ENCODE data around the gene GMNN.
"Not testable (repeated sequence)": the region's sequence is repeated elsewhere in the genome, so short reads cannot be mapped to it uniquely, and the experiment has no call there.

The GMNN gene

DNA sequence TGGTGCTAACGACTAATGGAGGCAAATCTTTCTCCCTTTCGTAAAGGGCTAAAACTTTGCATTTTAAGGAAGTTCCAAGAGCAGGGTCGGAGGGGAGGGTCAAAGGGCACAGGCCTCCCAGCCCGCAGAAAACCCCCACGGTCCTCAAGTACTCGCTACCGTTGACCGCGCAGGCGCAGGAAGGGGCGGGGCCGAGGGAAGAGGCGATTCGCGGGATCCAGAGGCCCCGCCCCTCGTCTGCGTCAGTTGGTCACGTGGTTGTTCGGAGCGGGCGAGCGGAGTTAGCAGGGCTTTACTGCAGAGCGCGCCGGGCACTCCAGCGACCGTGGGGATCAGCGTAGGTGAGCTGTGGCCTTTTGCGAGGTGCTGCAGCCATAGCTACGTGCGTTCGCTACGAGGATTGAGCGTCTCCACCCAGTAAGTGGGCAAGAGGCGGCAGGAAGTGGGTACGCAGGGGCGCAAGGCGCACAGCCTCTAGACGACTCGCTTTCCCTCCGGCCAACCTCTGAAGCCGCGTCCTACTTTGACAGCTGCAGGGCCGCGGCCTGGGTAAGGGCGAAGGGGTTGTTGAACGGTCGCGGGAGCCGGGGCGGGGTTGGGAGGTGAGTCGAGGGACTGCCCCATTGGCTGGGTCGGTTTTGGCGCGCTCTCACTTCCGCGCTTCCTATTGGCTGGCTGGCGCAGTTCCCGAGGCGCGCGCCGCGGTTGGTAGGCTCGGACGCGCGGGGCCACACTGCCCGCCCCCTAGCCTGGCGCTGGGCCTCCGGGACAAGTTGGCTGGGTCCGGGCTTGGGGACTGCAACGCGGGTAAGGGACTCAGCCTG is at the start of gene GMNN:
GMNN (plus strand) TSS at position 242 of the 824 bp plus-strand sequence. CDS start 2,310 bp downstream, outside the sequence.
- DNase-seq, result peak; percentile 96

DNA sequence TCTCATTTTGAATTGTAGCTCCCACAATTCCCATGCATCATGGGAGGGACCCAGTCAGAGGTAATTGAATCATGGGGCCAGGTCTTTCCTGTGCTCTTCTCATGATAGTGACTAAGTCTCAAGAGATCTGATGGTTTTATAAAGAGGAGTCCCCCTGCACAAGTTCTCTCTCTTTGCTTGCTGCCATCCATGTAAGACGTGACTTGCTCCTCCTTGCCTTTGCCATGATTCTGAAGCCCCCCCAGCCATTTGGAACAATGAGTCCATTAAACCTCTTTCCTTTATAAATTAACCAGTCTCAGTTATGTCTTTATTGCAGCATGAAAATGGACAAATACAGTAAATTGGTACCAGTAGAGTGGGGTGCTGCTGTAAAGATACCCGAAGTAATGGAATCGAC is 44.1 kb upstream of the GMNN start:
- DNase-seq, result not testable (repeated sequence)

DNA sequence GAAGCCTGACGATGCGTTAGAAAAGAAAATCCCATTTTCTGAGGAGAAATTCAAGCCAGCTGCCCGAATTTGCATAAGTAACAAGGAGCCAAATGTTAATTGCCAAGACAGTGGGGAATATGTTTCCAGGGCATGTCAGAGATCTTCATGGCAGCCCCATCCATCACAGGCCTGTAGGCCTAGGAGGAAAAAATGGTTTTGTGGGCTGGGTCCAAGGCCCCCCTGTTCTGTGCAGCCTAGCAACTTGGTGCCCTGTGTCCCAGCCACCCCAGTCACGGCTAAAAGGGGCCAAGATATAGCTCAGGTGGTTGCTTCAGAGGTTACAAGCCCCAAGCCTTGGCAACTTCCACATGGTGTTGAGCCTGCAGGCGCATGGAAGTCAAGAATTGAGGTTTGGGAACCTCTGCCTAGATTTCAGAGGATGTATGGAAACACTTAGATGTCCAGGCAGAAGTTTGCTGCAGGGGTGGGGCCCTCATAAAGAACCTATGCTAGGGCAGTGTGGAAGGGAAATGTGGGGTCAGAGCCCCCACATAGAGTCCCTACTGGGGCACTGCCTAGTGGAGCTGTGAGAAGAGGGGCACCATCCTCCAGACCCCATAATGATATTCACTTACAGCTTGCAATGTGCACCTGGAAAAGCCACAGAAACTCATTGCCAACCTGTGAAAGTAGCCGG is 43.1 kb upstream of the GMNN start:
- DNase-seq, result not testable (repeated sequence)

DNA sequence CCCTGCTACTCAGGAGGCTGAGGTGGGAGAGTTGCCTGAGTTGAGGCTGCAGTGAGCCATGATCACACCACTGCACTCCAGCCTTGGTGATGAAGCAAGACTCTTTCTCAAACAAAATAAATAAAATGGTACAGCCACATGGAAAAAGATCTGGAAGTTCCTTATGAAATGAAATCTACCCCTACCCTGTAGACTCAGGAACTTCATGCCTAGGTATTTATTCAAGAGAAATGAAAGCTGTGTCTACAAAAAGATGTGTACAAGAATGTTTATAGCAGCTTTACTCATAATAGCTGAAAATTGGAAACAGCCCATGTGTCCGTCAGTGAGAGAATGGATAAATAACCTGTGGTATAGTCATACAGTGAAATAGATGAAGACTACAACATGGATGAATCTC is 40.6 kb upstream of the GMNN start:
- no peak for DNase-seq

DNA sequence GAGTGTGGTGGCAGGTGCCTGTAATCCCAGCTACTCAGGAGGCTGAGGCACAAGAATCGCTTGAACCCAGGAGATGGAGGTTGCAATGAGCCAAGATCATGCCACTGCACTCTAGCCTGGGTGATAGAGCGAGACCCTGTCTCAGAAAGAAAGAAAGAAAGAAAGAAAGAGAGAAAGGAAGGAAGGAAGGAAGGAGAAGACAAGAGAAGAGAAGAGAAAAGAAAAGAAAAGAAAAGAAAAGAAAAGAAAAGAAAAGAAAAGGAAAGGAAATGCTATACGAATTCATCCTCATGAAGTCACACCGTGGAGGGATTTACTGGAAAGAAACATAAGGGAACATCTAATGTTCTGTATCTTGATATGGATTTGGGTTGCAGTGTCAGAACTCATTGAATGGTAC is 40.0 kb upstream of the GMNN start:
- DNase-seq, result not testable (repeated sequence)

DNA sequence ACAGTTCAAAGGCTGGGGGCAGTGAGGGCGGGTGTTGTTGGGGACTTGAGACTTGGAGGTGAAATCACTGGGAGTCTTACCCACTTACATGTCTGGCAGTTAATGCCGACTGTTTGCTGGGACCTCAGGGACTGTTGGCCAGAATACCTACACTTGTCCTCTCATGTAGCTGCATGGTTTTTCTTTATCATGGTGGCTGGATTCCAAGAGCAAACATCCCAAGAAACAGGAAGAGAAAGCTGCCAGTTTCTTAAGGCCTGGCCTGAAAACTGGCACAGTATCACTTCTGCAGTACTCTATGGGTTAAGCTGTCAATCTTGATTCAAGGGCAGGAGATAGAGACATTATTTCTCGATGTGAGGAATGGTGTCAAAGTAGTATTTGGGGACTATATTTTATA is 36.0 kb upstream of the GMNN start:
- DNase-seq, result no peak

DNA sequence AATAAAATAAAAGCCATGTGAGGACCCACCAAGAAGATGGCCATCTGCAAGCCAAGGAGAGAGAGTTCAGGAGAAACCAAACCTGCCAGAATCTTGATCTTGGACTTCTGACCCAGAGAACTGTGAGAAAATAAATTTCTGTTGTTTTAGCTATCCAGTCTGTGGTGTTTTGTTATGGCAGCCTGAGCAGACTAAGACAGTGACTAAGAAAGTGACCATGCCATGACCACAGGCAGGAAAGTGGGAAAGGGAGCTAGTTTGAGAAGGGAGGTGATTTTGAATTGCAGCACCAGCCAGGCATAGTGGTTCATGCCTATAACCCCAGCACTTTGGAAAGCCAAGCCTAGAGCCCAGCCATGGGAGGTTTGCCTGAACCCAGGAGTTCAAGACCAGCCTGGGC is 33.9 kb upstream of the GMNN start:
- no peak for DNase-seq

DNA sequence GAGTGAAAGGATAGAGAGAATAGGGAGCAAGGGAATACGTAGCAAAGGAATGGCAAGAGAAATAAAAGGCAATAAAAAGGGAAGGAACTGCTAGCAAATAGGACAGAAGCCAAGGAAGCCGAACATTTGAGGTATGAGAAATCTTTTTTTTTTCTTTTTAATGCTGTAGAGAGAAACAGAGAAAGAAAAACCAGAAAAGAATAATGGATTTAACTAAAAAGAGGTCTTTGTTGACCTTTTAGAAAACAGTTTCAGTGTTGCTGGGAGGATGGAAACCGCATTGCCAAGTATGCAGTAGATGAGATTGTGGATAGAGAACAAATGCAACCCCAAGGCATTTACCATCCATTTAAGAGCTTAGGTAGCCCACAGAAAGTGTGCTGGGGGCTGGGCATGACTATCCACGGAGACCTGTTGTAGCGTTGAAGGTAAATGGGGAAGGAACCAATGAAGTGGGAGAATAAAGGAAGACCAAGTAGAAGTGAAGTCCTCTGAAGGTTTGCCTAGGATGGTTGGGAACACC is 32.5 kb upstream of the GMNN start:
- DNase-seq, result no peak

DNA sequence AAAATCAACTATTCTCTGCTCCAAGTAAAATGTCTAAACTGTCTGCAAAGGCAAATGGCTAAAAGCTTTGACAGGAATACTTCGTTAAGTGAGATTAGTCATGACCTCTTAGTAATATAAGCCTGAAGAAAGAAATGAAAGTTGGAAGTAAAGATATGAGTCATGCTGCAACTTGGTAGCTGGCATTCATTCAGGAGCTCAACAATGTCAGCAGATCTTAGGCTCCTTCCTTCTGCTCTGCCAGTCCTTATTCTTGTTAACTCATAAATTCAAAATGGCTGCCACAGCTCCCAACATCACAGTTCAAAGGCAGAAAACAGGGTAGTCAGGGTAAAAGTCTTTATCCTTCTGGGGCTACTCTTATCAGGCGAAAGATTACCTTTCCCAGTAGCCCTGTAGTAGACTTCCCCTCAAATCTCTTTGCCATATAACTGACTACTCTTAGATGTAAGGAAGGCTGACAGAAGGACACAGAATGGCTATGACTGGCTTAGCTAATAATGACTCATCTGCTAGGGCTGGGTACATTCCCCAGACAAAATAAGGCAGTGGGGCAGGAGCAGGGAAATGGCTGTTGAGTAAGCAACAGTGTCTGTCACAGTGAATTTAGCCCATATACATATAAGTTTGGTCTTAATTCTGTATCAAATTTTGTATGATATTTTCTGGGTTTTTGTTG is 31.3 kb upstream of the GMNN start:
- DNase-seq, result no peak

DNA sequence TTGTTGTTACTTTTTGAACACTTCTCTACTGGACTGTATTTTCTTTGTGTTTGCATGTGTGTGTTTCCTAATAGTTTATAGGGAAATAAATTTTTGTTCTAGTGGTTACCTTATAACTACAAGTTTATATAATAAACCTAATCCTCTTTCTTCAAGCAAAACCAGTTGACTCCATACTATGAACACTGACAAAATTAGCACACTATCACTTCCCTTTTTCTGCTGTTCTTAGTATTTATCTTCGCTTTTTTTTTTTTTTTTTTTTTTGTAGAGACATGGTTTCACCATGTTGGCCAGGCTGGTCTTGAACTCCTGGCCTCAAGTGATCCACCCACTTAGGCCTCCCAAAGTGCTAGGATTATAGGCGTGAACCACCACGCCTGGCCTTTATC is 30.8 kb upstream of the GMNN start:
- DNase-seq, result no peak

DNA sequence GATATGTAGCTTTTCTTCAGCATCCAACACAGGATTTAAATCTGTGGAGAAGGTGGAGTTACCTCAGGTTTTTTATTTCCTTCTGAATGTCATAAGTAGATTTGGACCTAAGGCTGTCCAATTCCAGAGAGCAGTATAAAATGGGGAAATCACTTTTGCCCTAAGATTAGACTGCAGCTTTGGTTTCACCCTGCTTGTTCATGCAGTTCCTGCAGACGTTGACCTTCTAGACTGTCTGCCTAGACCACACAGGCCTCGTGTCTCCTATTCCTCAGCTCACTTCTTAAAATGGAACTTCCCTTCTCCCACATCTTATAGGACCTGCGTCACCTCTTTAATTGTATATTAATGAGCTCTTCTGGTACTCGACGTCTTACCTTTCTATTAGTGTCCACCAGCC is 29.8 kb upstream of the GMNN start:
- no peak for DNase-seq

DNA sequence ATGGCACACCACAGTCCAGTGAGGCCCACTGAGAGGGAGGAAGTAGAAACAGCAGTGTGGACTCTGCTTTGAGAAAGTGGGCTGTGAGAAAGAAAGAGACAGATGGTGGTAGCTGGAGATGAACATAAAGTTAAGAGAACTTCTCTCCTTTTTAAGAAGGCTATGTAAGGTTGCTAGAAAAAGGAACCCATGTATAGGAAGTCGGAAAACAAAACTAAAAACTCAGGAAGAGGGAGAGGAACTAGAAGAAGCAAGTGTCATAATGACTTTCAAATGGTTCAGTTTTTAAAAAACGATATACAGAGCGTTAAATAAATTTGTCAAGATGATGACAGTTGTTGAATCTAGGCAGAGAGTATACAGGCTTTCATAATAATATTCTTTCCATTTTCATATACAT is 25.4 kb upstream of the GMNN start:
- DNase-seq, result no peak

DNA sequence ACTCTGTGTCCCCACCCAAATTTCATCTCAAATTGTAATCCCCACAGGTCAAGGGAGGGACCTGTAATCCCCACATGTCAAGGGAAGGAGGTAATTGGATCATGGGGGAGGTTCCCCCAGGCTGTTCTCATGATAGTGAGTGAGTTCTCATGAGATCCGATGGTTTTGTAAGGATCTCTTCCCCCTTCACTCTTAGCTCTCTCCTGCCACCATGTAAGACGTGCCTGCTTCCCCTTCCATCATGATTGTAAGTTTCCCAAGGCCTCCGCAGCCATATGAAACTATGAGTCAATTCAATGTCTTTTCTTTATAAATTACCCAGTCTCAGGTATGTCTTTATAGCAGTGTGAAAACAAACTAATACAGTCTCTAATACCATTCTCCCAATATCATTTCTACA is 23.9 kb upstream of the GMNN start:
- not testable (repeated sequence) for DNase-seq

DNA sequence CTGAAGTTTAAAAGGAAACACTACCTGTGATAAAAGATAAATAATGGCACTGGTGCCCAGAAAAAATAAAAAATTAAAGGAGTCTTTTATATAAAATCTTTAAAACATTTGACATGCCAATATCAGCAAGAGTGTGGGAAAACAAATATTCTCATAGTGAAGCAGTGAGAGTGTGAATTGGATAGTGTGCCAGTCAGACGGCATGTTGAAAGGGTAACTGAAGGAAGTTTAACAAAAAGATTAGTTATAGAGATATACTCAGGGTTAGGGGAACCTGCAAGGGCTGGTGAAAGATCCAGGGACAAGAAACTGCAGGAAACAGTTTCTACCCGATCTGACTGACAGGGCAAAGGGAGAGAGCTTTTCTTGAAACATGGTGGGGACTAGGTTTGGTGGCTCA is 22.2 kb upstream of the GMNN start:
- DNase-seq, result no peak

DNA sequence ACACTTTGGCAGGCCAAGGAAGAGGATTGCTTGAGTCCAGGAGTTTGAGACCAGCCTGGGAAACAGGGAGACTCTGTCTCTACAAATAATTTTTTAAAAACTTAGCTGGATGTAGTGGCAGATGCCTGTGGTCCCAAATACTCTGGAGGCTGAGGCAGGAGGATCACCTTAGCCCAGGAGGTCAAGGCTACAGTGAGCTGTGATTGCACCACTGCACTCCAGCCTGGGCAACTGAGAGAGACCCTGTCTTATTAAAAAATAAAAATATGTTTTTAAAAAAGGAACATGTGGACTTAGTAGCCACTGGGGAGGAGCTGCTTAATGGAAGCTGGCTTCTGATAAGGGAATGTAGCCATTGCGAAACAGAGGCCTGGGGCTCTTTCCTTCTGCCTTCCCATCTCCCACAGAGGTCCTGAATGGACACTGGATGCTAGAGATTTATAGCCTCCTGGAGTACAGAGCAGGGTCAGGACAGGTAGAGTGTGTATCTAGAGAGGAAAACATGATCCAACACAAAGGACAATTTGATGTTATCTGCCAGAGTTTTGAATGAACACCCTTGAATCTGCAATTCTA is 21.7 kb upstream of the GMNN start:
- DNase-seq, result no peak

DNA sequence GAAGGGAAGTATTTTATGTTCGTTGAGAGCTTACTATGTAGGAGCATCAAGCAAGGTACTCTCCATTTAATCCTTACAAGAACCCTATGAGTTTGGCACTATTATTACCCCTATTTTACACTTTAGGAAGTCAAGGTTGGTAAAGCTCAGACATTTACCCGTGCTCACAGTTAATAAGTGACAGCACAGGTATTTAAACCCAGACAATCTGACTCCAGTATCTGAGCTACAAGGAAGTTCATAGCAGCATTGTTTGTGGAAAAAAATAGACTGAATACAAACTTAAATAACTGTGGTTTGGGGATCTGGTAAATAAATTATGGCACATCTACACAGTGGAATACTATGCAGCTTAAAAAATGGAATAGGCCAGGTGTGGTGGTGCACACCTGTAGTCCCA is 21.2 kb upstream of the GMNN start:
- DNase-seq, result no peak

DNA sequence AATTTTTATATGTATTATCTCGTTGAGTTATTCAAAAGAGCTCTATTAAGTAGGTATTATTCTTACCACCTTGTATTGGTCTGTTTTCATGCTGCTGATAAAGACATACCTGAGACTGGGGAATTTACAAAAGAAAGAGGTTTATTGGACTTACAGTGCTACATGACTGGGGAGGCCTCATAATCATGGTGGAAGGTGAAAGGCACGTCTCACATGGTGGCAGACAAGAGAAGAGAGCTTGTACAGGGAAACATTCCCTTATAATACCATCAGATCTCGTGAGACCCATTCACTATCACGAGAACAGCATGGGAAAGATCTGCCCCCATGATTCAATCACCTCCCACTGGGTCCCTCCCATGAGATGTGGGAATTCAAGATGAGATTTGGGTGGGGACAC is 20.4 kb upstream of the GMNN start:
- not testable (repeated sequence) for DNase-seq

DNA sequence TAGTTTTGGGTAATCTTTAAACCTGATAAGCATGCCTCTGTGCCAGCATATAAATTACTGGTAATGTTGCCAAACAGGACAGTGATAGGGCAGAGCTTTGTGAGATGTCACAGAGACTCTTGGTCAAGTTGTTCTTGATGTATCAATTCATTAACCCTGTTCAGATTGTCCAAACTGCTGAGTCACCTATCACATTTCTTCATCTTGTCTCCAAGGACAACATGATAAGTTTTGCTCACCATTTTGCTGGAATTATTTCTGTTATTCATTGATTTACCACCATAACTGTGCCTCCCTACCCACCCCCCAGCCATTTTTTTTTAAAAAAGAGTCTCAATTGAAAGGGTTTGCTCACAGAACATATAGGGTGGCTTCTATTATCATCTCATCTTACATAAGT is 19.5 kb upstream of the GMNN start:
- no peak for DNase-seq

DNA sequence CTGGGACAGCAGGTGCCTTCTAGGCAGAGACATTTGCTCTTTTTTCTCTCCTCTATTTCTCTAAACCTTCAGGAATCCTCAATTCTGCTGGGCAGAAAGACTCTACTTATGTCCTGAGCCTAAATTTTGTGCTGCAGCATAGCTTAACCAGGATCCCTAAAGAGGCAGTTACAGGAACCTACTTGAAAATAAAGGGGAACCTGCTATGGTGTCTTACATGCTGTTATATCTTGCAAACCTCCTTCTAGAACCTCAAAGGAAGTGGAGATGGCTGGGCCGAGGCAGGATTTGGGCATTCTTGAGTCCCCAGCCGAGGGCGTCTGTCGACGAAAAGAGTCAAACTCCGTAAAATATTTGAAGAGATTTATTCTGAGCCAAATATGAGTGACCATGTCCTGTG is 17.1 kb upstream of the GMNN start:
- DNase-seq, result no peak

DNA sequence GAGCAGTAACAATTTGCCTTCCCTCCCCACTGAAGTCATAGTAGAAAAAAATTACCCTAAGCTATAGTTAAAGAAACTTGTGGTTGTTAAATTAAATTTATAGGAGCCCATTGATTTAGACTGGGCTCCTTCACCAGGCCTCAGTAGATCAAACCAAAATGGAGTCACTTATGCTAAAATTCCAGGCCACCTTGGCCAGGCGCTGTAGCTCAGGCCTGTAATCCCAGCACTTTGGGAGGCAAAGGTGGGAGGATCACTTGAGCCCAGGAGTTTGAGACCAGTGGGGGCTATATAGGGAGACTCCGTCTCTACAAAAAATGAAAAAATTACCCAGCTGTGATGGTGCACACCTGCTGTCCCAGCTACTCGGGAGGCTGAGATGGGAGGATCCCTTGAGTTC is 15.0 kb upstream of the GMNN start:
- no peak for DNase-seq

DNA sequence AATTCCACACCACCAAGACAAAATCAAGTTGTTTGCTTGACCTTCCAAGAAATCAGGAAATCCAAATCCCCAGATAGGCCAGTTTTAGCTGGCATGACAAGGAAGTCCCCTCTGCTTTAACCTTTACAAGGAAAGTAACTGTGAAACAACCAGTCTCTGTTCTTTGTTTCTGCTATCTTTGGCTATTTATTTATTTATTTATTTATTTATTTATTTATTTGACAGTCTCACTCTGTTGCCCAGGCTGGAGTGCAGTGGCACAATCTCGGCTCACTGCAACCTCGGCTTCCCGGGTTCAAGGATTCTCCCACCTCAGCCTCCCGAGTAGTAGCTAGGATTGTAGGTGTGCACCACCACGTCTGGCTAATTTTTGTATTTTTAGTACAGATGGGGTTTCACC is 14.5 kb upstream of the GMNN start:
- DNase-seq, result no peak

DNA sequence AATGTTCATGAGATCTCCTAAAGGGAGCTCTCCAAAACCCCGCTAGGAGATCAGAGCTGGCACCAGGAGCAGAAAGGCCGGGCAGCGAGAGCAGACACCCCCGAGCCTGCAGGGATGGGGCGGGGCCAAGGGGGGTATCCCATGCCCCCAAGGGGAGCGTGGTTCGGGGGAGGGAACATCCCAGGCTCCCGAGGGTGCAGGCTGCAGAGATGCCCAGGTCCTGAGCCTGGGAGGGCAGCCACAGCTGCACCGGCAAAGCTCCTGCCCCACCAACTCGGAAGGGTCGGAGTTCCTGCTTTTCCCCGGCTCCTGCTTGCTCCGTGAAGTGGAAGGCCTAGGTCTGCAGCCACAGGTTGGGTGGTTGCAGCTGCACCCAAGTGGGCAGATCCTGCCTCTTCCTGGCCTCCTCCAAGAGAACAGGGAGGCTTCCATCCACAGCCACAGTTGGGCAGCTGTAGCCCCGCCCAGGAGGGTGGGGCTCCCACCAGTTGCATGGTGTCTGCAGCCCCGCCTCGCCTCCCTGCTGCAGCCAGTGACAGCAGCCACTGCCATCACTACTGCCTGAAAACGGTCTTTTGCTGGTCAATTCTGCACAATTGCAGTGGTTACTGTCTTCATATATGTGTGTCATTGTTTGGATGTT is 13.4 kb upstream of the GMNN start:
- no peak for DNase-seq

DNA sequence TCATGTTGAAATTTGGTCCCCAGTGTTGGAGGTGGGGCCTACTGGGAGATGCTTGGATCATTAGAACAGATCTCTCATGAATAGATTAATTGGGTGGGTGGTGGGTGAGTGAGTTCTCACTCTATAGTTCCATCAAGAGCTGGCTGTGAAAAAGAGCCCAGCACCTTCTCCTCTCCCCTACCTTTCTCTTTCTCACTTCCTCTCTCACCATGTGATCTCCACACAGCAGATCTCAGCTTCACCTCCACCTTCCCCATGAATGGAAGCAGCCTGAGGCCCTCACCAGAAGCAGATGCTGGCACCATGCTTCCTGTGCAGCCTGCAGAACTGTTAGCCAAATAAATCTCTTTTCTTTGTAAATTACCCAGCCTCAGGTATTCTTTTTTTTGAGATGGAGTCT is 12.9 kb upstream of the GMNN start:
- DNase-seq, result no peak

All from NCI-H2171 (cell line).